Amniotic stem cell (primary cell): ENCODE data around the gene CD9.
"Not testable (repeated sequence)": the region's sequence is repeated elsewhere in the genome, so short reads cannot be mapped to it uniquely, and the experiment has no call there.

Experiments used
- DNase-seq: peaks from one replicate; lab custom pipeline; 2025; lab: John Stamatoyannopoulos, UW

CD9 gene

GRCh38 chr12:6180268-6181051 is 19.7 kb upstream of the CD9 start:
- no peak for DNase-seq

DNA sequence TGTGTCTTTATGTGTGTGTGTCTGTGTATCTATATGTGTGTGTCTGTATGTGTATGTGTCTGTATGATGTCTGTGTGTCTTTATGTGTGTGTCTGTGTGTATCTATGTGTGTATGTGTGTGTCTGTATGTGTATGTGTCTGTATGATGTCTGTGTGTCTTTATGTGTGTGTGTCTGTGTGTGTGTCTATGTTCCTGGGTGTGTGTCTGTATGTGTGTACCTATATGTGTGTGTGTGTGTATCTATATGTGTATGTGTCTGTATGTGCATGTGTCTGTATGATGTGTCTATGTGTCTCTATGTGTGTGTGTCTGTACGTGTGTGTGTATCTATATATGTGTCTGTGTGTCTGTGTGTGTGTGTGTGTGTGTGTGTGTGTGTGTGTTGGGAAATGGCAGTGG is 19.0 kb upstream of the CD9 start:
- no peak for DNase-seq

- DNase-seq = no peak
These were observed 18.5 kb upstream of the CD9 start for GRCh38 chr12:6181583-6182278.

DNA sequence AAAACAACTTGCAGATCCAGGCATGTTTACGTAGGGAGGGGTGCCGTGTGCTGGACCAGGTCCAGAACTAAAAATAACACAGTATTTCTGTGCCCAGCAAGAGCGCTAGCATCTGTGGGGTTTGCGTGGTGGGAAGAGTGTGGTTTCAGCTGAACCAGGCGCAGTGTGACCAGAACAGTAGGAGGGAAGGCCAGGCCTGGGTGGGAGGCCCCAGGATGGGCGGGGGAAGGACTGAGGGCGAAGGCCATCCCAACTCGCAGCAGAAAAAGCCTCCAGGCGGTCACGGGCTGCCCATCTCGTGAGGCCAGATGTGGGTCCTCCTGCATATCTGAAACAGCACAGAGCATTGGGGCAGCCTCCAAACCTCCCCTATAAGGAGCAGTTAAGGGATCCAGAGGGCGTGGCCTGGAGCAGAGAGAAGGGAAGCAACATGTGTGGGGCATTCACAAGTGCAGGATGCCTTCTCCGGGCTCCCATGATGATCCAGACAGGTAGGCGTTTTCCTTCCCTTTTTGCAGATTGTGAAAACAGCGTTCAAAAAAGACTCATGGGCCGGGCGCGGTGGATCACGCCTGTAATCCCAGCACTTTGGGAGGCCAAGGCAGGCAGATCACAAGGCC is 17.8 kb upstream of the CD9 start:
- peak; percentile 52 for DNase-seq

- DNase-seq = no peak
These were observed 16.3 kb upstream of the CD9 start for GRCh38 chr12:6183689-6184428.

DNA sequence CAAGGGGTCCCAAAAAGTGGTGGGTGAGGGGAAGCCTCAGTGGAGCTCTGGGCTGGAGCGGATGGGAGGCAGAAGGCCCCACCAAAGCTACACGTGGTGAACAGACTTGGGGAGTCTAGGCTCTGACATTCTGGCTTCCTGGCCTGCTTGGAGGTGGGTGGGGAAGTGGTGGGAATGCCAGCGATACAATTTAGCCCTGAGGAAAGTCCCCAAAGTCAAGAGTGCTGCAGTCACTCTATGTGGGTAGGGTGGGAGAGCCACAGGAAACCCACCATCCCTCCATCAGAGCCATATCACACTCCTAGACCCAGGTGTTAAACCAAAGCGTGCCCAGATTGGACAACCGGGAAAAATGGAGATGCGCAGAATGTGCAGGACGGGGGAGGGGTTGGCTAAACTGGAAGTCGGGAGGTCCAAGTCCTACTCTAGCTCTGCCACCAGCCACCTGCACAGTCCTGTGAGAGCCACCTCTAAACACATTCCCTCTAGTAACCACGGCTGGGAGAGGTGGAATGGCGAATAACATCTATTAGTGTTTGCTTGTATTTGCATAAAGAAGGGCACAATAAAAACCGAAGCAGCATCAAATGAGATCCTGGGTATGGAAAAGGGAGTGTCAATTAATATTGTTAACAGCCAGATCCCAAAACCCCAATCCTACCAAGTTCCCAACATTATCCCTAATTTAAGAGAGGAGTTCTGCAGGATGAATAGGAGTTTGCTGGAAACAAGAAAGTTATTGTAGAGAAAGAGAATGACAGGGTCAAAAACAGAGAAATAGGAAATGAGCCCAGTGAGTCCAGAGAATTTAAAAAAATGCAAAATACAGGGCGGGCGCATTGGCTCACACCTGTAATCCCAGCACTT is 14.0 kb upstream of the CD9 start:
- DNase-seq = no peak

GRCh38 chr12:6187948-6188793 is 12.0 kb upstream of the CD9 start:
- no peak for DNase-seq

GRCh38 chr12:6189028-6189427 is 11.2 kb upstream of the CD9 start:
- DNase-seq = no peak

GRCh38 chr12:6189952-6190598 is 10.1 kb upstream of the CD9 start:
- not testable (repeated sequence) for DNase-seq

DNA sequence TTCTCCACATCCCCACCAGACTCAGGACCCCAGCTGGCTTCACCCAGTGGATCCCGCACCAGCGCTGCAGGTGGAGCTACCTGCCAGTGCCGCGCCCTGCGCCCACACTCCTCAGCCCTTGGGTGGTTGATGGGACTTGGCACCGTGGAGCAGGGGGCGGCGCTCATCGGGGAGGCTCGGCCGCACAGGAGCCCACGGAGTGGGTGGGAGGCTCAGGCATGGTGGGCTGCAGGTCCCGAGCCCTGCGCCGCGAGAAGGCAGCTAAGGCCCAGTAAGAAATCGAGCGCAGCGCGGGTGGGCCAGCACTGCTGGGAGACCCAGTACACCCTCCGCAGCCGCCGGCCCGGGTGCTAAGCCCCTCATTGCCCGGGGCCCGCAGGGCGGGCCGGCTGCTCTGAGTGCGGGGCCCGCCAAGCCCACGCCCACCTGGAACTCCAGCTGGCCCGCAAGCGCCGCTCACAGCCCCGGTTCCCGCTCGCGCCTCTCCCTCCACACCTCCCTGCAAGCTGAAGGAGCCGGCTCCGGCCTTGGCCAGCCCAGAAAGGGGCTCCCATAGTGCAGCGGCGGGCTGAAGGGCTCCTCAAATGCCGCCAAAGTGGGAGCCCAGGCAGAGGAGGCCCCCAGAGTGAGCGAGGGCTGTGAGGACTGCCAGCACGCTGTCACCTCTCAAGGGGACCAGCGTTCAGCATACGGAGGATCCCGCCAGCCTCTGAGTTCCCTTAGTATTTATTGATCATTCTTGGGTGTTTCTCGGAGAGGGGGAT is 9.3 kb upstream of the CD9 start:
- not testable (repeated sequence) for DNase-seq

DNA sequence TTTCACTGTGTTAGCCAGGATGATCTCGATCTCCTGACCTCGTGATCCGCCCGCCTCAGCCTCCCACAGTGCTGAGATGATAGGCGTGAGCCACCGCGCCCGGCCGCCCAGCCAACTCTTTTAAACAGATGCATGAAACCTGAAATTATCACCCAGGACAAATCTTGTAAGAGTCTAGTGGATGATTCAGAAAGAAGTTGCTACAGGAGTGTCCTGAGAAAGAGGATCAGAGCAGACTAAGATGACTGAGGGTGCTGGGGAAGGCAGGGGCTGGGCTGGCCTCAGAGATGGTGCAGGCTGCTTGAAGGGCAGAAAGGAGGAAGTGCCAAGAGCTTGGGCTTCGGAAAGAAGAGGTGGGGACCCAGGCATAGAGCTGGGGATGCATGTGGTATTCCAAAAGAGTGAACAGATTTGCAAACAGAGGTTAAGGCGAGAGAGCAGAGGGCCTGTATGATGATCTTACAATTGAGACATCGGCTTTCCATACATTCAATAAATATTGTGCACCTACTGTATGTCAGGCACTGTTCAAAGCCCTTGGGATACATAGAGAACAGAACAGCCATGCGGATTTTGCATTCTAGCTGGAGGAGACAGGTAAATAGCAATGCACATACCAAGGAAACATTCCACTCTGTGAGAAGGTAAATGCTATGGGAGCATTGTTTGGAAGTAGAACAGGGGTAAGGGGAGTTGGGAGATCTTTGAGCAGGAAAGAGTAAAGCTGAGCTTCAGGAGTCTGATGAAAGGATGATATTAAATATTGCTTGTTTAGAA is 7.4 kb upstream of the CD9 start:
- DNase-seq = no peak

- no peak for DNase-seq
These were observed 6.1 kb upstream of the CD9 start for GRCh38 chr12:6193853-6194815.

- DNase-seq = peak; percentile 86
These were observed 4.3 kb upstream of the CD9 start for GRCh38 chr12:6195665-6196535.

DNA sequence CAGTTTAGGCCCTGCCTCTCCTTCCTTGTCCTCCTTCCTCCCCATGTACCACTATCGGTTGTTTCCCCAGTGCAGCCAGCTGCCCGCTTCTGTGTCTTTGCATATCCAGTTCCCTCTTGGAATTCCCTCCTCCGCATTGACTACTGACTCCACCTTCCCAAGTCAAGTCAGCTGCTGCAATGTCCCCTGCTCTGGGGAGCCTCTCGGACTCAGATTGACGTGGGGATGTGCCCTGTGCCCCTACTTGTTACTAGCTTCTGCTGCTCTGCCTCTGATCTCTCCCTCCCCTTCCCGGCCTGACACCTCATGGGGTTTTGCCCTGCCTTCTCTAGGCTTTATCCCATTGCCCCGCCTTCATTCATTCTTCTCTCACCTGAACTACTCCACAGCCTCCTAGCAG is 2.1 kb upstream of the CD9 start:
- no peak for DNase-seq

DNA sequence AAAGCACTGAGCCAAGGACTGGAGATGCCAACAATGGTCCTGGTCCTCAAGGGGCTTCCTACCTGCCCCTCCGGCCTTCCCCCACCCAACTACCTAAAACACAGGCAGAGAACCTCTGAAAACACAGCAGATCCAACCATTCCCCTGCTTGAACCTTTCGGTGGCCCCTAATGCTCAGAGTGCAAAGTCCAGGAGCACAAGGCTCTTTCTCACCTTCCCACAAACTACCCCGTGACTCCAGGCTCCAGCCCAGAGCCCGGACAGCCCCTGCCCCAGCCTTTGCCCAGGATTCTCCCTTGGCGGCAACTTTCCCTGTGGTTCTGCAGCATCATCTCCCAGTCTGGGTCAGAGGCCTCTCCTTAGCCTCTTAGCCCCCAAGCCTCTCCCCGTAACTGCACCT is 1.6 kb upstream of the CD9 start:
- no peak for DNase-seq

DNA sequence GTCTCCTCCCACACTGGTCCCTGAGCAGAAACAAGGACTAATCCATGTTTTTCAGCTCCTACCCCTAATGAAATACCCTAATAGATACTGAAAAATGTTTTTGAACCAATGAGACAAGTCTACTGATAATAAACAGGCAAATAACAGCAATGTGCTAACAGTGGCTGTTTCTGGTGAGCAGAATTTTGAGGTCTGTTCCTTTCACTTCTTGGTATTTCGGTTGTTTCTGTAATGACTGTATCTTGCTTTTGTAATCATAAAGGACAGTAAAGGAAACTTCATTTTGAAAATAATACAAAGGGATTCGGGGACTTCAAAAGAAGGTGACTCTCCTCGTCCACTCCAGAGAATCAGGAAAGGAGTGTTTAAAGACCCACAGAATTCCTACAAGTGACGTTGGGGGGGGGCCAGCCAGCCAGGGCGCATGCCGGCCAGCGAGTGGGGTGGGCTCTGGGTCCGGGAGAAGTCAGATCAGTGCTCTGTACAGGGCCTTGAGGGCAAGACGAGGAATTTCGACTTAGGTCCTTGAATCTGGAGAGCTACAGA is 1.1 kb upstream of the CD9 start:
- DNase-seq = no peak
